B cell (primary cell): ENCODE data around the gene SLC37A1. TPM values are rescaled to one million over a fixed set of nuclear protein-coding genes. Genes with fewer than 3 reads are reported as not detected.

Experiments
- ATAC-seq: fragments of 200-7000 bp; cut with Tn5 transposase; one replicate; pipeline ENCODE4 v1.10.0; 2021; ENCODE audit warnings: low read depth, mild to moderate bottlenecking, moderate number of reproducible peaks, moderate library complexity
- CTCF ChIA-PET: fragments of 350-600 bp; sonication (Branson Sonifier 250); formaldehyde crosslinking; loops from one replicate; lab custom pipeline; 2021; ENCODE audit warnings: antibody characterized with exemption, inconsistent platforms; lab: Charles Lee
- POLR2A ChIA-PET: fragments of 350-600 bp; sonication (Branson Sonifier 250); formaldehyde crosslinking; loops from one replicate; lab custom pipeline; 2021; ENCODE audit warnings: antibody characterized with exemption; lab: Charles Lee
- DNase-seq: peaks from one replicate; pipeline ENCODE4 v3.0.0; 2013
- H2AFZ ChIP-seq: 2 replicates; pipeline ENCODE4 v1.6.1; 2012; ENCODE audit warnings: mild to moderate bottlenecking, low read depth, low read length; ENCODE audit not compliant: insufficient read depth, poor library complexity, severe bottlenecking
- H3K27ac ChIP-seq, 2 donors: 1 replicate in 1 of 2; 2 replicates in 1 of 2; pipeline ENCODE4 v1.5.1; 2012 to 2013; ENCODE audit warnings: low read length in 2 of 2, mild to moderate bottlenecking in 2 of 2, moderate library complexity in 1 of 2
- H3K27me3 ChIP-seq, 4 experiments: fragments of 200-600 bp in 1 of 4; sonication (generic) in 1 of 4; replicated peaks in 1 of 4; 1 replicate in 2 of 4; 2 replicates in 2 of 4; pipeline versions ENCODE4 v1.6.1 to v1.7.0; 2013 to 2016; ENCODE audit warnings: low read length in 3 of 4, mild to moderate bottlenecking in 2 of 4, mixed read lengths in 1 of 4, moderate library complexity in 1 of 4; ENCODE audit not compliant: insufficient read depth in 4 of 4, control insufficient read depth in 3 of 4; ENCODE audit errors: control extremely low read depth in 1 of 4
- H3K36me3 ChIP-seq, 2 experiments: replicated peaks in 1 of 2; 1 replicate in 1 of 2; 2 replicates in 1 of 2; pipeline versions ENCODE4 v1.6.1 to v1.7.1; 2013; ENCODE audit warnings: low read length in 1 of 2; ENCODE audit not compliant: insufficient read depth in 2 of 2, control insufficient read depth in 1 of 2; ENCODE audit errors: control extremely low read depth in 1 of 2, extremely low read depth in 1 of 2
- H3K4me1 ChIP-seq, 2 donors: fragments of 200-600 bp in 1 of 2; sonication (generic) in 1 of 2; 1 replicate in 1 of 2; 2 replicates in 1 of 2; pipeline versions ENCODE4 v1.5.1 to v1.6.1; 2013 to 2017; ENCODE audit warnings: low read length in 2 of 2; ENCODE audit not compliant: control insufficient read depth in 2 of 2, insufficient read depth in 2 of 2
- H3K4me2 ChIP-seq: replicated peaks from 2 replicates; pipeline ENCODE3; 2012; ENCODE audit warnings: mild to moderate bottlenecking, low read depth, low read length; ENCODE audit not compliant: poor library complexity, severe bottlenecking
- H3K4me3 ChIP-seq, 5 experiments: fragments of 200-600 bp in 1 of 5; sonication (generic) in 1 of 5; 1 replicate in 3 of 5; 2 replicates in 2 of 5; pipeline versions ENCODE4 v1.5.1 to v1.7.0; 2011 to 2016; ENCODE audit warnings: low read length in 4 of 5, mild to moderate bottlenecking in 4 of 5, low read depth in 2 of 5, control low read depth in 1 of 5, moderate library complexity in 1 of 5; ENCODE audit not compliant: insufficient read depth in 1 of 5; ENCODE audit errors: control extremely low read depth in 1 of 5, extremely low read depth in 1 of 5
- H3K79me2 ChIP-seq: fragments of 200-600 bp; sonication (generic); one replicate; pipeline ENCODE4 v1.6.0; 2016; ENCODE audit warnings: low read length; ENCODE audit not compliant: control insufficient read depth, insufficient read depth
- H3K9ac ChIP-seq: fragments of 200-600 bp; sonication (generic); 2 replicates; pipeline ENCODE4 v1.6.1; 2017; ENCODE audit warnings: mild to moderate bottlenecking, low read length, moderate library complexity
- H3K9me3 ChIP-seq, 3 donors: one replicate each; pipeline versions ENCODE4 v1.6.1 to v1.7.1; 2013; ENCODE audit warnings: low read length in 2 of 3; ENCODE audit not compliant: control insufficient read depth in 2 of 3, insufficient read depth in 1 of 3; ENCODE audit errors: control extremely low read depth in 1 of 3
- H4K20me1 ChIP-seq: 2 replicates; pipeline ENCODE4 v1.6.0; 2012; ENCODE audit warnings: mild to moderate bottlenecking, low read length; ENCODE audit not compliant: insufficient read depth, control insufficient read depth, poor library complexity, severe bottlenecking
- H3K27ac Mint-ChIP-seq: one replicate; pipeline ENCODE4 v1.8.0; 2021; ENCODE audit warnings: mixed read lengths
- H3K27me3 Mint-ChIP-seq: one replicate; pipeline ENCODE4 v1.8.0; 2021; ENCODE audit warnings: mixed read lengths
- H3K4me1 Mint-ChIP-seq: one replicate; pipeline ENCODE4 v1.8.0; 2021; ENCODE audit warnings: mixed read lengths
- H3K4me3 Mint-ChIP-seq: one replicate; pipeline ENCODE4 v1.8.0; 2021; ENCODE audit warnings: mixed read lengths
- H3K9me3 Mint-ChIP-seq: one replicate; pipeline ENCODE4 v1.8.0; 2022; ENCODE audit warnings: mixed read lengths; ENCODE audit not compliant: insufficient read depth
- EZH2 ChIP-seq: IDR thresholded peaks from 2 replicates; pipeline ENCODE4 v1.6.1; 2012; ENCODE audit warnings: borderline replicate concordance, low read depth, mild to moderate bottlenecking, moderate library complexity, low read length; ENCODE audit not compliant: insufficient read depth, poor library complexity, severe bottlenecking
- WGBS: methylation state at CpG from one replicate; pipeline ENCODE4 v1.1.5; 2013; ENCODE audit warnings: missing lambda C conversion rate; ENCODE audit not compliant: insufficient coverage; 5-methylcytosine and 5-hydroxymethylcytosine counted together
- intact Hi-C: fragments of 100-400 bp; cut with micrococcal nuclease; formaldehyde crosslinking; loops from one replicate; pipeline ENCODE4 v1.10.0; 2022
- polyA plus RNA-seq: library from polyadenylated mRNA; depleted of rRNA; stranded (reverse); fragments of >200 nt; gene quantifications from 2 replicates; pipeline ENCODE4 v1.2.3, GENCODE V29; 2012
- total RNA-seq, 2 donors: library from RNA; stranded (reverse); fragments of 120-200 nt in 1 of 2; gene quantifications; 1 replicate in 1 of 2; 2 replicates in 1 of 2; pipeline versions ENCODE4 v1.2.3 to v1.2.4, GENCODE V29; 2013 to 2022
- TF ChIP-seq, protein P1 (sequence below): fragments of 200-600 bp; IDR thresholded peaks from one replicate; pipeline ENCODE4 v1.8.0; 2022; ENCODE audit warnings: antibody characterized with exemption, mild to moderate bottlenecking

The SLC37A1 gene
- total and polyA plus RNA-seq, 2 donors (not counting 1 experiment from before 2014, with no cell fraction given), result 38.1 to 60.2 TPM

DNA sequence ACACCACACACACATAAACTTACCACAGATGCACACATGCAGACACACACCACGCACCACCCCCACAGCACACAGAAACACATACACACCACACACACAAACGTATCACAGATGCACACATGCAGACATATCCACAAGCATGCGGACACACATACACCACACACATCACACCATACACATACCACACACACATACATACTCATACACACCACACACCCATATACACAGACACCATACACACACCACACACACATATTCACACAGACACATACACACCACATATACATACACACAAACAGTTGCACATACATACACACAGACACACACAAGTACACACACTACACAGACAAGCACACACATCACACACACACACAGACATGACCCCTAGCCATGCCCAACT is 102.3 kb downstream of the SLC37A1 start:
- Mint-ChIP-seq H3K4me1 (no peaks in the 10 kb centered on the region), H3K27ac (no peak overlapping the region), H3K9me3 (no peaks in the 10 kb centered on the region), H3K4me3 (no peak overlapping the region), H3K27me3 (peaks cover 27% of the 10 kb centered on the region)
- peaks cover 0 to 29% (median 11%) of the 10 kb centered on the region in 4 experiments for H3K27me3 ChIP-seq
- H3K4me3 ChIP-seq, result no peak overlapping the region
- no peak overlapping the region for H3K9ac ChIP-seq
- ChIA-PET POLR2A (no interaction called here), CTCF (no interaction called here)
- no peaks in the 10 kb centered on the region for H3K79me2 ChIP-seq
- WGBS, result 65% methylated on average over 3 of the region's 3 CpGs
- H3K9me3 ChIP-seq, result peaks cover 0 to 14% (median 3%) of the 10 kb centered on the region in 3 donors
- H3K27ac ChIP-seq, result no peak overlapping the region
- no peaks in the 10 kb centered on the region for H3K36me3 ChIP-seq
- peaks cover 4 to 14% of the 10 kb centered on the region in 2 donors for H3K4me1 ChIP-seq
- intact Hi-C loops, result no loop called here
- ATAC-seq (no peak), DNase-seq (no peak)
- no peak overlapping the region for H3K4me2 ChIP-seq
- TF ChIP-seq EZH2, result no peak
- TF ChIP-seq, protein P1, sequence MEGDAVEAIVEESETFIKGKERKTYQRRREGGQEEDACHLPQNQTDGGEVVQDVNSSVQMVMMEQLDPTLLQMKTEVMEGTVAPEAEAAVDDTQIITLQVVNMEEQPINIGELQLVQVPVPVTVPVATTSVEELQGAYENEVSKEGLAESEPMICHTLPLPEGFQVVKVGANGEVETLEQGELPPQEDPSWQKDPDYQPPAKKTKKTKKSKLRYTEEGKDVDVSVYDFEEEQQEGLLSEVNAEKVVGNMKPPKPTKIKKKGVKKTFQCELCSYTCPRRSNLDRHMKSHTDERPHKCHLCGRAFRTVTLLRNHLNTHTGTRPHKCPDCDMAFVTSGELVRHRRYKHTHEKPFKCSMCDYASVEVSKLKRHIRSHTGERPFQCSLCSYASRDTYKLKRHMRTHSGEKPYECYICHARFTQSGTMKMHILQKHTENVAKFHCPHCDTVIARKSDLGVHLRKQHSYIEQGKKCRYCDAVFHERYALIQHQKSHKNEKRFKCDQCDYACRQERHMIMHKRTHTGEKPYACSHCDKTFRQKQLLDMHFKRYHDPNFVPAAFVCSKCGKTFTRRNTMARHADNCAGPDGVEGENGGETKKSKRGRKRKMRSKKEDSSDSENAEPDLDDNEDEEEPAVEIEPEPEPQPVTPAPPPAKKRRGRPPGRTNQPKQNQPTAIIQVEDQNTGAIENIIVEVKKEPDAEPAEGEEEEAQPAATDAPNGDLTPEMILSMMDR, result no peak
- no peak overlapping the region for H2AFZ ChIP-seq
- H4K20me1 ChIP-seq, result no peaks in the 10 kb centered on the region

DNA sequence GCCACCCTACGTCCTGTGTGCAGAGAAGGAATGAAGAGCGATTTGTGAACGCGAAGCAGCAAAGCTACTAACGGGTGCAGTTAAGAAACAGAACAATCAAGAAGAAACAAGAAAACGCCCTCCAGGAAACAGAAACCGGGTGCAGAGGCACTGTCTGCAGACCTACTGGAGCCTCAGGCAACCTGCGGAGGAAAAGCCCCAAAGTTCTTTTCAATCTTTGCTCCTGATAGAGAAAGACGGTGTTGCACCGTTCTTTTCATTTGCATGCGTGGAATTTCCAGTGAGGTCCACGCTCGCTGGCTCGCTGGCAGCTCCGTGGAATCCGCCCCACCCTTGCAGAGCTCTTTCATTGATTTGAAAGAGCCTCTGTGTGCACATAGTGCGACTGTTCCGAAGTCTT is 102.8 kb downstream of the SLC37A1 start:
- H3K36me3 ChIP-seq, result no peaks in the 10 kb centered on the region
- H4K20me1 ChIP-seq, result no peaks in the 10 kb centered on the region
- DNase-seq, result no peak
- intact Hi-C loops, result no loop called here
- H3K27me3 ChIP-seq, result peaks cover 0 to 29% (median 11%) of the 10 kb centered on the region in 4 experiments
- H3K4me1 ChIP-seq, result peaks cover 4 to 14% of the 10 kb centered on the region in 2 donors
- peaks cover 32% of the 10 kb centered on the region for H3K27me3 Mint-ChIP-seq
- peak overlapping the region; percentile 32 for H3K4me2 ChIP-seq
- H3K27ac Mint-ChIP-seq, result no peak overlapping the region
- WGBS, result 16% methylated on average over 18 of the region's 18 CpGs
- H3K4me1 Mint-ChIP-seq, result no peaks in the 10 kb centered on the region
- H3K9me3 ChIP-seq, result peaks cover 0 to 10% (median 3%) of the 10 kb centered on the region in 3 donors
- ChIA-PET CTCF (no interaction called here), POLR2A (no interaction called here)
- H3K4me3 Mint-ChIP-seq, result no peak overlapping the region
- H3K9me3 Mint-ChIP-seq, result no peaks in the 10 kb centered on the region
- no peak overlapping the region for H3K9ac ChIP-seq
- no peak for ATAC-seq
- H3K79me2 ChIP-seq, result no peaks in the 10 kb centered on the region
- no peak overlapping the region for H3K27ac ChIP-seq
- H3K4me3 ChIP-seq, result no peak overlapping the region
- TF ChIP-seq, protein P1, result no peak
- no peak for TF ChIP-seq EZH2
- H2AFZ ChIP-seq, result peak overlapping the region; percentile 3
